ENCODE results near the gene CMSS1.
"Not testable (repeated sequence)": the region's sequence is repeated elsewhere in the genome, so short reads cannot be mapped to it uniquely, and the experiment has no call there.

Gene CMSS1

DNA sequence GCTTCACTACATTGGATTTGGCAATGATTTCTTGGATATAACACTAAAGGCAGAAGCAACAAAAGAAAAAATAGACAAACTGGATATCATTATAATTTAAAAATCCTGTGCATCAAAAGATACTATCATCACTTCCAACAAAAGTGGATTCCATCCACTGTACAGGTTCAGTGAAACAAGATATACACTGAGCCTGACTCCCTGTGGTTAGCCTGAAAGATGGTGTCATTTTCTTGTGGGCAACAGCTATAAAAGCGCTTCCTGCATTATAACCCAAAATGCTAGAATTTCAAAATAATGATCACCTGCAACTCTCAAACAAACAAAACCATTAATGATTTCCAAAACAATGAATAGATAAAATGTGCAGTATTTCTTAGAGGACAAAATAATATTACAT lies 403.5 kb downstream of the CMSS1 start:
- TF ChIP-seq CTCF (IDR thresholded peaks at IDR 0.05; ENCODE audit: insufficient read depth, low read depth, low read length, missing control alignments) = no peak
- no peak overlapping the region for H3K4me3 ChIP-seq (ENCODE audit: low read depth, low read length)
- DNase-seq (ENCODE audit: low read depth) = no peak

- TF ChIP-seq CTCF (IDR thresholded peaks at IDR 0.05; ENCODE audit: insufficient read depth, low read depth, low read length, missing control alignments) = no peak
- DNase-seq (ENCODE audit: low read depth) = no peak
- H3K4me3 ChIP-seq (ENCODE audit: low read depth, low read length) = no peak overlapping the region
These were observed 407.5 kb downstream of the CMSS1 start for GRCh38 chr3:100225193-100225592.

GRCh38 chr3:100225883-100226282 lies 408.2 kb downstream of the CMSS1 start:
- no peak for DNase-seq (ENCODE audit: low read depth)
- no peak overlapping the region for H3K4me3 ChIP-seq (ENCODE audit: low read depth, low read length)
- no peak for TF ChIP-seq CTCF (IDR thresholded peaks at IDR 0.05; ENCODE audit: insufficient read depth, low read depth, low read length, missing control alignments)

DNA sequence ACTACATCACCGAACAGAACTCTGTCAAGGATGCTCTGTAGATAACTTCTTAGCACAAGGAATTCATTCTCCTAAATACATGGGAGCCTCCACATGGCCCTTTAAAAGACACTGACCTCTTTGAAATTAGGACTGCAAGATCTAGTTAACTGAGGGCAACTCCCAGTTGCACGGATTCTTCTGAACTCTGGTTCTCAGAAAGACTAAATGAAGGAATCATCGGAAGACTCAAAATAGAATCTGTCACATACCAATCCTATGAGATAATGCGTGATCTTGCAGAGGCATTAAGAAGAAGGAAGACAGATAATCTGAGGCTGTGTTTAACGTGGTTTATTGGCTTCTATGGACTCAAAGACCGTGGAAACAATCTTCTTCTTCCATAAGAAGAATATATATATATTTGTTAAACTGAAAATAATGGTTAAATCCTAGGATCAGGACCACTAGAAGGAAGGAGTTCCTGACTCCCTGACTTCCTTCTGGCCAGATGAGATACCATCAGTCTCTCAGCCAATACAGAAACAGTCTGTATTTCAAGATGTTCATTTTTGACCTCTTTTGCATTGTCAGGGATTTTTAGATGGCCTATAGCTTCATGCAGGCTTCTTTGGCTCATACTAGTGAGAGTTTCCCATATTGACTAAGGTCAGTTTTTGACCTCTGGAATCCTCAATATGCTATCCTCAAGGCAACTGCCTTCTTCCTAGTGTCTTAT lies 409.2 kb downstream of the CMSS1 start:
- TF ChIP-seq CTCF (IDR thresholded peaks at IDR 0.05; ENCODE audit: insufficient read depth, low read depth, low read length, missing control alignments) = no peak
- DNase-seq (ENCODE audit: low read depth) = no peak
- no peak overlapping the region for H3K4me3 ChIP-seq (ENCODE audit: low read depth, low read length)

- DNase-seq (ENCODE audit: low read depth) = no peak
- TF ChIP-seq CTCF (IDR thresholded peaks at IDR 0.05; ENCODE audit: insufficient read depth, low read depth, low read length, missing control alignments) = no peak
- no peak overlapping the region for H3K4me3 ChIP-seq (ENCODE audit: low read depth, low read length)
These were observed 409.9 kb downstream of the CMSS1 start for GRCh38 chr3:100227511-100227921.

DNA sequence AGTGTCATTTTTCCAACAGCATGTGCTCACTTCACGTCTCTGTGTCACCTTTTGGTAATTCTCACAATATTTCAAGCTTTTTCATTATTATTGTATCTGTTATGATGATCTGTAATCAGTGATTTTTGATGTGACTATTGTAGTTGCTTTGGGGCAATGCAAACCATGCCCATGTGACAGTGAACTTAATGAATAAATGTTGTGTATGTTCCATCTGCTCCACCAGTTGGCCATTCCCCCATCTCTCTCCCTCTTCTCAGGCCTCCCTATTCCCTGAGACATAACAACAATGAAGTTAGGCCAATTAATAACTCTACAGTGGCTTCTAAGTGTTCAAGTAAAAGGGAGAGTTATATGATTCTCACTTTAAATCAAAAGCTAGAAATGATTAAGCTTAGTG lies 410.6 kb downstream of the CMSS1 start:
- no peak for TF ChIP-seq CTCF (IDR thresholded peaks at IDR 0.05; ENCODE audit: insufficient read depth, low read depth, low read length, missing control alignments)

GRCh38 chr3:100229188-100229587 lies 411.5 kb downstream of the CMSS1 start:
- not testable (repeated sequence) for DNase-seq (ENCODE audit: low read depth); H3K4me3 ChIP-seq (ENCODE audit: low read depth, low read length)

More for the DNA sequence above, 410.6 kb downstream of the CMSS1 start:
- DNase-seq (ENCODE audit: low read depth) = no peak
- H3K4me3 ChIP-seq (ENCODE audit: low read depth, low read length) = no peak overlapping the region

All from GM12865 (cell line).